ENCODE data around the gene SLC39A6.
"Not testable (repeated sequence)": the region's sequence is repeated elsewhere in the genome, so short reads cannot be mapped to it uniquely, and the experiment has no call there.

SLC39A6 gene

DNA sequence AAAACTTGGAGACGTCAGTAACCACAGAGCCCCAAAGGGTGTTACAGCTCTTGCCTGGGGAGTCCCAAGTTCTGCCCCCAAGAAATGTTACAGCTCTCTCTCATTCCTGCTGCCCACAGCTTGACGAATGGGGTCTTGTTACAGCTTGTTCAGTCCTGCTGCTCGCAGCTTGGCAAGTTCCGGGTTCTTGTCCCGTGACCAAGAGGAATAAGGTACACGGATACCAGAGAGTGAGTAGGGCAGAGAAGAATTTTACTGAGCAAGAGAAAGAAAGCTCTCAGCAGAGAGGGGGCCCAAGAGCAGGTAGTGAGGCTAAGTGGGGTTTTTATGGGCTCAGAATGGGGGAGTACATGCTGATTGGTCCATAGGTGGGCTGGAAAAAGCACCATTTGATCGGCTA, 27.2 kb downstream of the SLC39A6 start:
- Mint-ChIP-seq H3K4me1 (no peaks in the 10 kb centered on the region), H3K9me3 (peaks cover 2% of the 10 kb centered on the region), H3K27ac (no peak overlapping the region), H3K36me3 (peaks cover 2% of the 10 kb centered on the region), H3K4me3 (no peak overlapping the region), H3K27me3 (peaks cover 1% of the 10 kb centered on the region)
- ATAC-seq (ENCODE audit: low read depth): no peak
- DNase-seq (ENCODE audit: low spot score in 2 of 2): no peak

DNA sequence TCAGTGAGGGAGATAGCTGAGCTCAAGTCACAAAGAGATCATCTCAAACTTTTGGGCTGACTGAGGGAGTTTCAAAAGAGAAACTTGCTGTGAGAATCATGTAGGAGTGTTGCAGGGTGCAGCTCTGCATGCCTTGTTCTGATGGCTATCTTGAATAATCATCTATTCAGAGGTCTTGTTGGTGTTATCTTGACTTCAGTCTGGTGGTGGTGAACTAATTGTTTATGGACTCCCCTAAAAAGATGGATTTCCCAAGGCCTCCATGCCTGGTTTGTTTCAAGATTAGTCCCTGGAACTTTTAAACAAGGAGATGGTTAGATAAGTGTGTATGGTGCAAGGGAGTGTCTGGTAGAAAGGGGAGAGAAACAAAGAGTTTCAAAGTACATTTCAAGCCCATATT, 29.8 kb downstream of the SLC39A6 start:
- no peak overlapping the region for H3K4me3 Mint-ChIP-seq
- no peaks in the 10 kb centered on the region for H3K4me1 Mint-ChIP-seq
- DNase-seq (ENCODE audit: low spot score in 2 of 2): no peak
- H3K36me3 Mint-ChIP-seq: peaks cover 2% of the 10 kb centered on the region
- H3K9me3 Mint-ChIP-seq: peaks cover 2% of the 10 kb centered on the region
- peaks cover 5% of the 10 kb centered on the region for H3K27me3 Mint-ChIP-seq
- no peak overlapping the region for H3K27ac Mint-ChIP-seq
- no peak for ATAC-seq (ENCODE audit: low read depth)

DNA sequence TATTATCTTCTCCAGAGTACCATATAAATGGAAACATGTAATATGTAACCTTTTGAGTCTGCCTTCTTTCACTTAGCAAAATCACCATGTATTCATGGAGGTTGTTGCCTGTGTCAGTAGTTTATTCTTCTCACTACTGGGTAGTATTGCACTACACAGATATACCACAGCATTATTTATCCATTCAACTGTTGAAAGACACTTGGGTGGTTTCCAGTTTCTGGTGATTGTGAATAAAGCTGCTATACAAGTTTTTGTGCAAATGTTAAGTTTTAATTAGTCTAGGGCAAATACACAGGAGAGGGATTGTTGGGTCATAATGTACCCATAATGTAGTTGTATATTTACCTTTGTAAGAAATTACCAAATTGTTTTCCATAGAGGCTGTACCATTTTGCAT, 32.2 kb downstream of the SLC39A6 start:
- H3K4me3 Mint-ChIP-seq: no peak overlapping the region
- no peak for ATAC-seq (ENCODE audit: low read depth)
- peaks cover under 1% of the 10 kb centered on the region for H3K9me3 Mint-ChIP-seq
- H3K36me3 Mint-ChIP-seq: peaks cover under 1% of the 10 kb centered on the region
- peaks cover 6% of the 10 kb centered on the region for H3K4me1 Mint-ChIP-seq
- H3K27me3 Mint-ChIP-seq: peaks cover 7% of the 10 kb centered on the region
- DNase-seq (ENCODE audit: low spot score in 2 of 2): no peak
- H3K27ac Mint-ChIP-seq: no peak overlapping the region

DNA sequence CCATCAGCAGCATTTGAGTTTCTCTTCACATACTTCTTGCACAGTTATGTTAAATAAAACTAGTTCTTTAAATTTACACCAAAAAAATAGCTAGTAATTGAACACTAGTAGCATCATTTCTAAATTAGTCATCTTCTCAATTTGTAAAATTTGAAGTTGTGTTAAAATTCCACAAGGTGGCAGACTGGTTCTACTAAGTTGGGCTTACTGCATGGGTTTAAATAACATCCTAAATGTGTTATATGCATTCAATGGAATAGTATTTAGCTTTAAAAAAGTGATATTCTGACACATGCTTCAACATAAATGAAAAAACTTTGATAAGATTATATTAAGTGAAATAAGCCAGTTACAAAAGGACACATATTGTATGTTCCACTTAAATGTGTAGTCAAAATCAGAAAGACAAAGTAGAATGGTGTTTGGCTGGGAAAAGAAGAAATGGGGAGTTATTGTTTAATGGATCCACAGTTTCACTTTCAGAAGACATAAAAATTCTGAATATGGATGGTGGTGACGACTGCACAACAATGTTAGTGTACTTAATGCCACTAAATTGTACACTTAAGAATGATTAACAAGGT, 33.1 kb downstream of the SLC39A6 start:
- DNase-seq (ENCODE audit: low spot score in 2 of 2) (peak in 1 of 2 donors; percentile 41), ATAC-seq (ENCODE audit: low read depth) (peak; percentile 47)
- peaks cover 6% of the 10 kb centered on the region for H3K4me1 Mint-ChIP-seq
- H3K4me3 Mint-ChIP-seq: no peak overlapping the region
- no peak overlapping the region for H3K27ac Mint-ChIP-seq
- H3K9me3 Mint-ChIP-seq: no peaks in the 10 kb centered on the region
- no peaks in the 10 kb centered on the region for H3K36me3 Mint-ChIP-seq
- H3K27me3 Mint-ChIP-seq: peaks cover 7% of the 10 kb centered on the region

DNA sequence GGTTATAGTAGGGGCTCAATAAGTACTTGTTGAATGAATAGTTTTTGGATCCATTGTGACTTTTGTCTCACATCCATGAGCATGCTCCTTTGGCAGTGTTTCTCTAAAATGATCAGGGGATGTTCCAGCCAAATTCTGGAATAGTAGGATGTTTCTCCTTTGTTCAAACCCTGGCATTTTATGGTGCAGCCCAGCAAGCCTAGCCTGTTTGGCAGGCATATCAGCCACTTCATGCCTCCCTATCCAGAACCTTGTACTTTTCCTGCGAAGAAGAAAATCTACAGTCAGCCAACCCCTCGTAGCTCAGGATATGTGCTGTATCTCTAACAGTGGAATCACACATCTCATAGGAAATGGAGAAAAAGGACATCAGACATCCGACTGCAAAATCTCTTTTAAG, 34.7 kb downstream of the SLC39A6 start:
- Mint-ChIP-seq H3K36me3 (no peaks in the 10 kb centered on the region), H3K9me3 (no peaks in the 10 kb centered on the region), H3K27me3 (peaks cover 7% of the 10 kb centered on the region), H3K4me1 (peaks cover 6% of the 10 kb centered on the region), H3K4me3 (no peak overlapping the region), H3K27ac (no peak overlapping the region)
- DNase-seq (ENCODE audit: low spot score in 2 of 2): no peak
- ATAC-seq (ENCODE audit: low read depth): no peak

DNA sequence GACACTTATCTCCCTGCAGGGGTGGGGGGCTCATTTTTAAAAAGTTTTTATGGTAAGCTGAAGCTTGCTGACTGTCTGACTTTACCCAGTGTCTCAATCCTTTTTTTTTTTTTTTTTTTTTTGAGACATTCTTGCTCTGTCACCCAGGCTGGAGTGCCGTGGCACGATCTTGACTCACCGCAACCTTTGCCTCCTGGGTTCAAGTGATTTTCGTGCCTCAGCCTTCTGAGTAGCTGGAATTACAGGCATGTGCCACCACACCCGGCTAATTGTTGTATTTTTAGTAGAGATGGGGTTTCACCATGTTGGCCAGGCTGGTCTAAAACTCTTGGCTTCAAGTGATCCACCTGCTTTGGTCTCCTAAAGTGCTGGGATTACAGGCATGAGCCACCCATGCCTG, 37.0 kb downstream of the SLC39A6 start:
- H3K36me3 Mint-ChIP-seq; H3K27me3 Mint-ChIP-seq; H3K4me1 Mint-ChIP-seq; ATAC-seq (ENCODE audit: low read depth); H3K9me3 Mint-ChIP-seq; H3K4me3 Mint-ChIP-seq; H3K27ac Mint-ChIP-seq; DNase-seq (ENCODE audit: low spot score in 2 of 2): not testable (repeated sequence)

DNA sequence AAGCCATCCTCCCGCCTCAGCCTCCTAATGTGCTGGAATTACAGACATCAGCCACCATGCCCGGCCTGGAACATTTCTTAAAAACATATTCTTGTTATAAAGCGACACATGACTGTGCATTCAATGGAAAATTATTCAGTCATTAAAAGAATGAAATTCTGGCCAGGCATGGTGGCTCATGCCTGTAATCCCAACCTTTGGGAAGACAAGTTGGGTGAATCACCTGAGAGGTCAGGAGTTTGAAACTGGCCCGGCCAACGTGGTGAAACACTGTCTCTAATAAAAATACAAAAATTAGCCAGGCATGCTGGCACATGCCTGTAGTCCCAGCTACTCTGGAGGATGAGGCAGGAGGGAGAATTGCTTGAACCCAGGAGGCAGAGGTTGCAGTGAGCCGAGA, 40.1 kb downstream of the SLC39A6 start:
- DNase-seq (ENCODE audit: low spot score in 2 of 2): no peak
- no peak overlapping the region for H3K27ac Mint-ChIP-seq

DNA sequence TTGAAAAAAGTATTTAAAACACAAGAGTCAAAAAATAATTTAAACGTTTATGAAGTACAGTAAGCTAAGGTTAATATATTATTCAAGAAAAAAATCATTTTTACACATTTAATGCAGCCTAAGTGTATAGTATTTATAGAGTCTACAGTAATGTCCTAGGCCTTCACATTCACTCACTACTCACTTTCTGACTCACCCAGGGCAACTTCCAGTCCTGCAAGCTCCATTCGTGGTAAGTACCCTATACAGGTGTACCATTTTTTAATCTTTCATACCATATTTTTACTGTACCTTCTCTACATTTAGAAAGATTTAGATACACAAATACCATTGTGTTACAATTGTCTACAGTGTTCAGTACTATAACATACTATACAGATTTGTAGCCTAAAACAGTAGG, 40.9 kb downstream of the SLC39A6 start:
- peaks cover 3% of the 10 kb centered on the region for H3K27me3 Mint-ChIP-seq
- no peak overlapping the region for H3K27ac Mint-ChIP-seq
- H3K4me3 Mint-ChIP-seq: no peak overlapping the region
- H3K9me3 Mint-ChIP-seq: peaks cover 2% of the 10 kb centered on the region
- H3K4me1 Mint-ChIP-seq: peaks cover 16% of the 10 kb centered on the region
- ATAC-seq (ENCODE audit: low read depth) (no peak), DNase-seq (ENCODE audit: low spot score in 2 of 2) (no peak)
- H3K36me3 Mint-ChIP-seq: peaks cover 3% of the 10 kb centered on the region

More for the DNA sequence above, 40.1 kb downstream of the SLC39A6 start:
- ATAC-seq (ENCODE audit: low read depth): no peak
- H3K36me3 Mint-ChIP-seq: peaks cover 2% of the 10 kb centered on the region
- H3K27me3 Mint-ChIP-seq: peaks cover 6% of the 10 kb centered on the region
- peaks cover 15% of the 10 kb centered on the region for H3K4me1 Mint-ChIP-seq
- H3K4me3 Mint-ChIP-seq: no peak overlapping the region
- peaks cover under 1% of the 10 kb centered on the region for H3K9me3 Mint-ChIP-seq

DNA sequence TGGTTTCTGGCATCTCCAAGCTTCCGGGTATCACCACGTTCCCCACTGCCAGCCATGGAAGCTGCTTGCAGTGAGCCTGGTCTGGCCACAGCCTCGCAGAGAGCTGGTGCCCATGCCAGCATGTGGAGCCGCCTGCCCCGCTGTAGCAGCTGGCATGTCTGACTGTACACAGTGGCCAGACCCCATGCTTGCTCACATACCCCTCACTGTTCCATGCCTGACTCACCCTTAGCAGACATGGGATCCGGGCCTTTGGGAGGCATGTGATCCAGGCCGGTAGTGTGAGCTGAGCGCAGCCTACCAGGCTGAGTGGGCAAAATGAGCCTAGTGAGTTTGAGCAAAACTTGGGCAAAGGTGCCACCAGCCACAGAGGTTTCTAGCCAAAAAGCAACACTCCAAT, 43.0 kb downstream of the SLC39A6 start:
- Mint-ChIP-seq H3K27me3 (peaks cover 2% of the 10 kb centered on the region), H3K36me3 (peaks cover 3% of the 10 kb centered on the region), H3K27ac (no peak overlapping the region)

DNA sequence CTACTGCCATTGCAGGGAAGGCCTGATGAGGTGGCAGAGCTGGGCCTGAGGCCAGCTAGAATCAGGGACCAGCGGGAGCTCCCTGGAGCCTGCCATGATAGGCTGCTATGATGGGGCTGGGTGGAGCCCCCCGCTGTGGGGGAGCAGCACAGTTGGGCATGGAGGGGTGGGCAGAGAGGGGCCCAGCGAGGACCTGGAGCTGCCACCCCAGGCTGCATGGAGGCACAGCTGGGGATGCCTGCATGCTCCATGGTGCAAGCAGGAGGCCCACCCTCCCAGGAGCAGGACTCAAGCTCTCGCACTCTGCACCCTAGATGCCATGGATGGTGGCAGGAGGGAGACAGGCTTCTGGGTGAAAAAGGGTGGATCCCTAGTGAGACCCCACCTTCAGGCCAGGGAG, 43.9 kb downstream of the SLC39A6 start:
- DNase-seq (ENCODE audit: low spot score in 2 of 2) (no peak), ATAC-seq (ENCODE audit: low read depth) (no peak)
- peaks cover 3% of the 10 kb centered on the region for H3K36me3 Mint-ChIP-seq

More for the DNA sequence above, 43.0 kb downstream of the SLC39A6 start:
- no peak overlapping the region for H3K4me3 Mint-ChIP-seq
- H3K4me1 Mint-ChIP-seq: peaks cover 19% of the 10 kb centered on the region
- ATAC-seq (ENCODE audit: low read depth) (no peak), DNase-seq (ENCODE audit: low spot score in 2 of 2) (no peak)
- peaks cover 4% of the 10 kb centered on the region for H3K9me3 Mint-ChIP-seq

DNA sequence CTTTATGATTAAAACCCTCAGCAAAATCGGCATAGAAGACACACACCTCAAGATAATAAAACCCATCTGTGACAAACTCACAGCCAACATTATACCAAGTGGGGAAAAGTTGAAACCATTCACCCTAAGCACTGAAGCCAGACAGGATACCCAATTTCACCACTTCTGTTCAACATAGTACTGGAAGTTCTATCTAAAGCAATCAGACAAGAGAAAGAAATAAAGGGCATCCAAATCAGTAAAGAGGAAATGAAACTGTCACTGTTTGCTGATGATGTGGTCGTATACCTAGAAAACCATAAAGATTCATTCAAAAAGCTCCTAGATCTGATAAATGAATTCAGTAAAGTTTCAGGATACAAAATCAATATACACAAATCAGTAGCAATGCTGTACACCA, 45.4 kb downstream of the SLC39A6 start:
- DNase-seq (ENCODE audit: low spot score in 2 of 2) (no peak), ATAC-seq (ENCODE audit: low read depth) (peak; percentile 64)
- Mint-ChIP-seq H3K4me3 (no peak overlapping the region), H3K4me1 (peaks cover 19% of the 10 kb centered on the region), H3K36me3 (peaks cover 3% of the 10 kb centered on the region), H3K27ac (no peak overlapping the region), H3K27me3 (peaks cover 2% of the 10 kb centered on the region), H3K9me3 (peaks cover 6% of the 10 kb centered on the region)

More for the DNA sequence above, 43.9 kb downstream of the SLC39A6 start:
- peaks cover 19% of the 10 kb centered on the region for H3K4me1 Mint-ChIP-seq
- peaks cover 6% of the 10 kb centered on the region for H3K9me3 Mint-ChIP-seq
- H3K27ac Mint-ChIP-seq: no peak overlapping the region
- peaks cover 2% of the 10 kb centered on the region for H3K27me3 Mint-ChIP-seq
- H3K4me3 Mint-ChIP-seq: no peak overlapping the region

DNA sequence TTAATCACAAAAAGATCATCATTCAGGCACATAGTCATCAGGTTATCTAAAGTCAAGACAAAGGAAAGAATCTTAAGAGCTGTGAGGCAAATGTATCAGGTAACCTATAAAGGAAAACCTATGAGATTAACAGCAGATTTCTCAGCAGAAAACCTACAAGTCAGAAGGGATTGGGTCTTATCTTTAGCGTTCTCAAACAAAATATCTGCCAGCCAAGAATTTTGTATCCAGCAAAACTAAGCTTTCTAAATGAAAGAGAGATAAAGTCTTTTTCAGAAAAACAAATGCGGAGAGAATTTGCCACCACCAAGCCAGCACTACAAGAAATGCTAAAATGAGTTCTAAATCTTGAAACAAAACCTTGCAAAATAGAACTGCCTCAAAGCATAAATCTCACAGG, 48.0 kb downstream of the SLC39A6 start:
- H3K4me1 Mint-ChIP-seq: peaks cover 14% of the 10 kb centered on the region
- H3K27me3 Mint-ChIP-seq; ATAC-seq (ENCODE audit: low read depth); DNase-seq (ENCODE audit: low spot score in 2 of 2); H3K36me3 Mint-ChIP-seq; H3K9me3 Mint-ChIP-seq; H3K4me3 Mint-ChIP-seq; H3K27ac Mint-ChIP-seq: not testable (repeated sequence)

DNA sequence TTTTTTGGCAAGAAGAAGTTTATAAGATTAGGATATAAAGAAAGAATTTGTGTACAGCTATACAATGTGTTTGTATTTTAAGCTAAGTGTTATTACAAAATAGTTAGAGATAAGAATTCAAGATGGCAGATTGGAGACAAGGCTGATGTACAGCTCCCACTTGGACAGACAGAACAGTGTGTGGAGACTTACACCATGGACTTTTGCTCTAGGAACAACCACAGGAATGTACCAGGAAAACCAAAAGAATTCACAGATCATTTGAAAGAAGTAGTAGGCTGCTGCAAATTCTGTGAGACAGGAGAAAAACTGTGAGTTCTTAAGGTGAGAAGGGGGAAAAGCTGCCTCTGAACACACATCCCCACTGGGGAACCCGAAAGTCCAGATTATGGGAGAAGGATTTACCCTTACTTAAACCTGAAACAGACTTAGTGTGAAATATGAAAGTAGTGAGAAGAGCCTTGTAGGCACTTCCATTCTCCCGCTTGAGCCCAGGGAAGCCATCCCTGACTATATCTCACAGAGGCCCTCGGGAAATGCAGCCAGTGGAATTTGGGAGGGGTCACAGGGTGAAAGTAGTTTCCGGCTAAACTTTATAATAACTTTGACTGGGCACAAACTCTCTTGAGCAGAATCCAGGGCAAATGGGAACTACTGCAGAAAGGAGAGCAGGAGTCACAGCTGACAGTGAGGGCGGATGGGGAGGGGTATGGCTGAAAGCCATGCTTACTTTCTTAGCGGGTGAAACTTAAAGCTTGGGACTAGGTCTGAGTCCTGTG, 50.2 kb downstream of the SLC39A6 start:
- Mint-ChIP-seq H3K4me3 (no peak overlapping the region), H3K27me3 (peaks cover under 1% of the 10 kb centered on the region)
- DNase-seq (ENCODE audit: low spot score in 2 of 2): no peak

DNA sequence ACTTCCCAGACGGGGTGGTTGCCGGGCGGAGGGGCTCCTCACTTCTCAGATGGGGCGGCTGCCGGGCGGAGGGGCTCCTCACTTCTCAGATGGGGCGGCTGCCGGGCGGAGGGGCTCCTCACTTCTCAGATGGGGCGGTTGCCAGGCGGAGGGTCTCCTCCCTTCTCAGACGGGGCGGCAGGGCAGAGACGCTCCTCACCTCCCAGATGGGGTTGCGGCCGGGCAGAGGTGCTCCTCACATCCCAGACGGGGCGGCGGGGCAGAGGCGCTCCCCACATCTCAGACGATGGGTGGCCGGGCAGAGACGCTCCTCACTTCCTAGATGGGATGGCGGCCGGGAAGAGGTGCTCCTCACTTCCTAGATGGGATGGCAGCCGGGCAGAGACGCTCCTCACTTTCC, 51.4 kb downstream of the SLC39A6 start:
- H3K9me3 Mint-ChIP-seq; H3K27me3 Mint-ChIP-seq; H3K4me3 Mint-ChIP-seq; DNase-seq (ENCODE audit: low spot score in 2 of 2); H3K27ac Mint-ChIP-seq; ATAC-seq (ENCODE audit: low read depth); H3K36me3 Mint-ChIP-seq; H3K4me1 Mint-ChIP-seq: not testable (repeated sequence)

More for the DNA sequence above, 50.2 kb downstream of the SLC39A6 start:
- ATAC-seq (ENCODE audit: low read depth): no peak
- peaks cover under 1% of the 10 kb centered on the region for H3K36me3 Mint-ChIP-seq
- peaks cover 6% of the 10 kb centered on the region for H3K9me3 Mint-ChIP-seq
- no peak overlapping the region for H3K27ac Mint-ChIP-seq
- H3K4me1 Mint-ChIP-seq: peaks cover 11% of the 10 kb centered on the region

Data from memory B cell (primary cell).